ENCODE results near the gene TYSND1. TPM values are rescaled to one million over a fixed set of nuclear protein-coding genes. Genes with fewer than 3 reads are reported as not detected.
"Not testable (repeated sequence)": the region's sequence is repeated elsewhere in the genome, so short reads cannot be mapped to it uniquely, and the experiment has no call there.

TYSND1 gene
- total RNA-seq, 2 experiments from 2014 or later = 9.3 to 9.8 TPM

- Mint-ChIP-seq H3K36me3 (ENCODE audit: low read depth) (peaks cover 5% of the 10 kb centered on the region), H3K4me3 (no peak overlapping the region), H3K9me3 (no peaks in the 10 kb centered on the region), H3K4me1 (peaks cover 3% of the 10 kb centered on the region), H3K27ac (no peak overlapping the region), H3K27me3 (no peaks in the 10 kb centered on the region)
- DNase-seq = peak; percentile 56
- CTCF ChIA-PET = interaction anchor here (0.7 to 7.3 kb wide), 29 partner anchors 9 to 316 kb away, joined by 3 to 85 read pairs (median 5); partner anchors contain the start of gene TYSND1
- POLR2A ChIA-PET = interaction anchor here (1.8 kb wide), 1 partner anchor 30 kb away, joined by 8 read pairs; the partner anchor contains the start of gene TYSND1
Observed at GRCh38 chr10:70115948-70116682, 30.4 kb downstream of the TYSND1 start.

GRCh38 chr10:70114902-70115301 lies 31.6 kb downstream of the TYSND1 start:
- peaks cover 5% of the 10 kb centered on the region for H3K36me3 Mint-ChIP-seq (ENCODE audit: low read depth)
- H3K9me3 Mint-ChIP-seq = no peaks in the 10 kb centered on the region
- DNase-seq = no peak
- no peak overlapping the region for H3K27ac Mint-ChIP-seq
- no peaks in the 10 kb centered on the region for H3K27me3 Mint-ChIP-seq
- POLR2A ChIA-PET = interaction anchor here (1.8 kb wide), 1 partner anchor 32 kb away, joined by 8 read pairs; the partner anchor contains the start of gene TYSND1
- CTCF ChIA-PET = interaction anchor here (1.4 to 7.3 kb wide), 8 partner anchors 10 to 250 kb away, joined by 4 to 85 read pairs (median 20); partner anchors contain the start of gene TYSND1
- H3K4me3 Mint-ChIP-seq = no peak overlapping the region
- peaks cover 3% of the 10 kb centered on the region for H3K4me1 Mint-ChIP-seq

GRCh38 chr10:70112071-70112470 lies 34.4 kb downstream of the TYSND1 start:
- no peaks in the 10 kb centered on the region for H3K9me3 Mint-ChIP-seq
- H3K27me3 Mint-ChIP-seq = no peaks in the 10 kb centered on the region
- peaks cover 5% of the 10 kb centered on the region for H3K36me3 Mint-ChIP-seq (ENCODE audit: low read depth)
- H3K4me1 Mint-ChIP-seq = peaks cover 3% of the 10 kb centered on the region
- ChIA-PET POLR2A (no interaction called here), CTCF (no interaction called here)
- no peak overlapping the region for H3K4me3 Mint-ChIP-seq
- H3K27ac Mint-ChIP-seq = no peak overlapping the region
- no peak for DNase-seq

- Mint-ChIP-seq H3K36me3 (ENCODE audit: low read depth) (peaks cover 5% of the 10 kb centered on the region), H3K27ac (no peak overlapping the region), H3K27me3 (no peaks in the 10 kb centered on the region), H3K4me1 (peaks cover 3% of the 10 kb centered on the region), H3K9me3 (no peaks in the 10 kb centered on the region), H3K4me3 (no peak overlapping the region)
- CTCF ChIA-PET = no interaction called here
- DNase-seq = no peak
- POLR2A ChIA-PET = no interaction called here
Observed at GRCh38 chr10:70111496-70111895, 35.0 kb downstream of the TYSND1 start.

- POLR2A ChIA-PET = no interaction called here
Observed at GRCh38 chr10:70109064-70109729, 37.3 kb downstream of the TYSND1 start.

GRCh38 chr10:70106958-70107791 lies 39.3 kb downstream of the TYSND1 start:
- Mint-ChIP-seq H3K27me3 (no peaks in the 10 kb centered on the region), H3K27ac (no peak overlapping the region), H3K9me3 (no peaks in the 10 kb centered on the region), H3K4me3 (no peak overlapping the region), H3K36me3 (ENCODE audit: low read depth) (peaks cover 3% of the 10 kb centered on the region), H3K4me1 (peaks cover 3% of the 10 kb centered on the region)
- POLR2A ChIA-PET = no interaction called here
- DNase-seq = no peak
- CTCF ChIA-PET = interaction anchor here (1.6 to 5.2 kb wide), 2 partner anchors 10 to 148 kb away, joined by 3 to 36 read pairs; no protein-coding TSS in a partner anchor

More at GRCh38 chr10:70109064-70109729, 37.3 kb downstream of the TYSND1 start:
- no peak overlapping the region for H3K27ac Mint-ChIP-seq
- DNase-seq = no peak
- H3K9me3 Mint-ChIP-seq = no peaks in the 10 kb centered on the region
- no peaks in the 10 kb centered on the region for H3K27me3 Mint-ChIP-seq
- no peak overlapping the region for H3K4me3 Mint-ChIP-seq
- peaks cover 3% of the 10 kb centered on the region for H3K4me1 Mint-ChIP-seq
- peaks cover 5% of the 10 kb centered on the region for H3K36me3 Mint-ChIP-seq (ENCODE audit: low read depth)
- CTCF ChIA-PET = interaction anchor here (1.7 to 2.1 kb wide), 2 partner anchors 13 to 37 kb away, joined by 4 to 12 read pairs; partner anchors contain the start of gene TYSND1

- POLR2A ChIA-PET = interaction anchor here (1.1 kb wide), 1 partner anchor 9 kb away, joined by 3 read pairs; no protein-coding TSS in a partner anchor
- CTCF ChIA-PET = interaction anchor here (1.0 to 11.3 kb wide), 2 partner anchors 14 to 44 kb away, joined by 4 to 85 read pairs; partner anchors contain the start of gene TYSND1
- no peaks in the 10 kb centered on the region for H3K9me3 Mint-ChIP-seq
Observed at GRCh38 chr10:70101668-70102067, 44.8 kb downstream of the TYSND1 start.

GRCh38 chr10:70101068-70101562 lies 45.4 kb downstream of the TYSND1 start:
- DNase-seq, H3K9me3 Mint-ChIP-seq, H3K4me3 Mint-ChIP-seq, H3K27me3 Mint-ChIP-seq, H3K27ac Mint-ChIP-seq, H3K4me1 Mint-ChIP-seq: not testable (repeated sequence)
- peaks cover 16% of the 10 kb centered on the region for H3K36me3 Mint-ChIP-seq (ENCODE audit: low read depth)
- ChIA-PET POLR2A (interaction anchor here (1.1 kb wide), 1 partner anchor 9 kb away, joined by 3 read pairs; no protein-coding TSS in a partner anchor), CTCF (interaction anchor here (1.0 to 11.3 kb wide), 2 partner anchors 15 to 45 kb away, joined by 4 to 85 read pairs; partner anchors contain the start of gene TYSND1)

More at GRCh38 chr10:70101668-70102067, 44.8 kb downstream of the TYSND1 start:
- Mint-ChIP-seq H3K4me3 (no peak overlapping the region), H3K36me3 (ENCODE audit: low read depth) (peaks cover 14% of the 10 kb centered on the region), H3K27me3 (no peaks in the 10 kb centered on the region), H3K27ac (no peak overlapping the region), H3K4me1 (peaks cover 2% of the 10 kb centered on the region)
- DNase-seq = no peak

GRCh38 chr10:70098271-70098670 lies 48.2 kb downstream of the TYSND1 start:
- no peak overlapping the region for H3K4me3 Mint-ChIP-seq
- H3K36me3 Mint-ChIP-seq (ENCODE audit: low read depth) = peaks cover 21% of the 10 kb centered on the region
- CTCF ChIA-PET = interaction anchor here (11.3 kb wide), 1 partner anchor 18 kb away, joined by 85 read pairs; no protein-coding TSS in a partner anchor
- no peaks in the 10 kb centered on the region for H3K27me3 Mint-ChIP-seq
- peaks cover 14% of the 10 kb centered on the region for H3K4me1 Mint-ChIP-seq
- no peak for DNase-seq
- POLR2A ChIA-PET = no interaction called here
- no peak overlapping the region for H3K27ac Mint-ChIP-seq
- H3K9me3 Mint-ChIP-seq = no peaks in the 10 kb centered on the region

- DNase-seq = no peak
- H3K27ac Mint-ChIP-seq = no peak overlapping the region
- POLR2A ChIA-PET = no interaction called here
- CTCF ChIA-PET = interaction anchor here (11.3 kb wide), 1 partner anchor 19 kb away, joined by 85 read pairs; no protein-coding TSS in a partner anchor
- peaks cover 22% of the 10 kb centered on the region for H3K4me1 Mint-ChIP-seq
- H3K36me3 Mint-ChIP-seq (ENCODE audit: low read depth) = peaks cover 20% of the 10 kb centered on the region
- no peaks in the 10 kb centered on the region for H3K9me3 Mint-ChIP-seq
- no peak overlapping the region for H3K4me3 Mint-ChIP-seq
- no peaks in the 10 kb centered on the region for H3K27me3 Mint-ChIP-seq
Observed at GRCh38 chr10:70097459-70097858, 49.0 kb downstream of the TYSND1 start.

GRCh38 chr10:70096705-70097420 lies 49.6 kb downstream of the TYSND1 start:
- peaks cover 28% of the 10 kb centered on the region for H3K4me1 Mint-ChIP-seq
- H3K36me3 Mint-ChIP-seq (ENCODE audit: low read depth) = peaks cover 20% of the 10 kb centered on the region
- no peak overlapping the region for H3K27ac Mint-ChIP-seq
- no peaks in the 10 kb centered on the region for H3K27me3 Mint-ChIP-seq
- DNase-seq = no peak
- POLR2A ChIA-PET = interaction anchor here (0.7 kb wide), 1 partner anchor 13 kb away, joined by 3 read pairs; no protein-coding TSS in a partner anchor
- CTCF ChIA-PET = interaction anchor here (1.2 to 11.3 kb wide), 3 partner anchors 13 to 50 kb away, joined by 4 to 85 read pairs (median 4); partner anchors contain the start of gene TYSND1
- H3K9me3 Mint-ChIP-seq = no peaks in the 10 kb centered on the region
- H3K4me3 Mint-ChIP-seq = no peak overlapping the region
